CD1c-positive myeloid dendritic cell (primary cell): Measurements from ENCODE around the gene LHFPL3.
"Not testable (repeated sequence)": the region's sequence is repeated elsewhere in the genome, so short reads cannot be mapped to it uniquely, and the experiment has no call there.

Experiments
- DNase-seq: peaks from one replicate; pipeline ENCODE4 v3.0.0-alpha.2; 2016; ENCODE audit errors: extremely low spot score

The LHFPL3 gene

GRCh38 chr7:104328296-104328969 lies at the start of gene LHFPL3:
Gene LHFPL3 (plus strand): TSS chr7:104328603.
- DNase-seq, result no peak

GRCh38 chr7:104281685-104282084 lies 46.7 kb upstream of the LHFPL3 start:
- not testable (repeated sequence) for DNase-seq

GRCh38 chr7:104286839-104287238 lies 41.6 kb upstream of the LHFPL3 start:
- DNase-seq, result no peak

GRCh38 chr7:104288137-104288536 lies 40.3 kb upstream of the LHFPL3 start:
- no peak for DNase-seq

- DNase-seq, result no peak
These were observed 34.1 kb upstream of the LHFPL3 start for GRCh38 chr7:104294291-104294690.

GRCh38 chr7:104296266-104296665 lies 32.1 kb upstream of the LHFPL3 start:
- DNase-seq, result no peak

- DNase-seq, result no peak
These were observed 31.5 kb upstream of the LHFPL3 start for GRCh38 chr7:104296900-104297299.

- DNase-seq, result no peak
These were observed 29.1 kb upstream of the LHFPL3 start for GRCh38 chr7:104299323-104299722.

- no peak for DNase-seq
These were observed 28.6 kb upstream of the LHFPL3 start for GRCh38 chr7:104299777-104300176.

GRCh38 chr7:104306793-104307192 lies 21.6 kb upstream of the LHFPL3 start:
- no peak for DNase-seq

- DNase-seq, result no peak
These were observed 10.3 kb upstream of the LHFPL3 start for GRCh38 chr7:104317948-104318629.

- no peak for DNase-seq
These were observed 869 bp upstream of the LHFPL3 start for GRCh38 chr7:104327534-104327933.

- no peak for DNase-seq
These were observed 486 bp upstream of the LHFPL3 start for GRCh38 chr7:104327938-104328295.

GRCh38 chr7:104328970-104329825 lies 795 bp downstream of the LHFPL3 start:
- no peak for DNase-seq

GRCh38 chr7:104341546-104341945 lies 13.1 kb downstream of the LHFPL3 start:
- DNase-seq, result no peak

- no peak for DNase-seq
These were observed 24.3 kb downstream of the LHFPL3 start for GRCh38 chr7:104352736-104353135.

GRCh38 chr7:104357166-104357565 lies 28.8 kb downstream of the LHFPL3 start:
- no peak for DNase-seq

GRCh38 chr7:104358446-104359132 lies 30.2 kb downstream of the LHFPL3 start:
- DNase-seq, result no peak

- DNase-seq, result no peak
These were observed 34.4 kb downstream of the LHFPL3 start for GRCh38 chr7:104362756-104363155.

- no peak for DNase-seq
These were observed 35.0 kb downstream of the LHFPL3 start for GRCh38 chr7:104363355-104363754.

GRCh38 chr7:104366390-104366789 lies 38.0 kb downstream of the LHFPL3 start:
- DNase-seq, result no peak

GRCh38 chr7:104367926-104368325 lies 39.5 kb downstream of the LHFPL3 start:
- DNase-seq, result no peak
